RWPE2 (cell line): ENCODE measurements around the gene EXOC6.

ENCODE experiments used
- ATAC-seq: fragments of 200-7000 bp; cut with Tn5 transposase; 3 replicates; pipeline ENCODE4 v1.9.1; 2021; ENCODE audit warnings: low read depth
- DNase-seq: peaks from one replicate; pipeline ENCODE4 v3.0.0-alpha.2; 2020; ENCODE audit warnings: low spot score
- H3K27ac ChIP-seq: fragments of 450-650 bp; 2 replicates; pipeline ENCODE4 v1.5.1; 2017; ENCODE audit warnings: mild to moderate bottlenecking; ENCODE audit not compliant: poor library complexity, severe bottlenecking
- H3K27me3 ChIP-seq: fragments of 250-450 bp; sonication (Bioruptor Pico); 2 replicates; pipeline ENCODE4 v1.5.1; 2021; ENCODE audit warnings: mild to moderate bottlenecking, moderate library complexity; ENCODE audit not compliant: insufficient read depth, poor library complexity, severe bottlenecking
- H3K36me3 ChIP-seq: fragments of 250-450 bp; sonication (Bioruptor Pico); 2 replicates; pipeline ENCODE4 v1.5.1; 2020; ENCODE audit warnings: low read depth, mild to moderate bottlenecking, moderate library complexity
- H3K4me1 ChIP-seq: fragments of 250-450 bp; sonication (Bioruptor Pico); 2 replicates; pipeline ENCODE4 v1.5.1; 2021; ENCODE audit warnings: mild to moderate bottlenecking, moderate library complexity; ENCODE audit not compliant: insufficient read depth, poor library complexity, severe bottlenecking
- H3K4me3 ChIP-seq: fragments of 250-450 bp; sonication (Bioruptor Pico); 2 replicates; pipeline ENCODE4 v1.5.1; 2021; ENCODE audit warnings: mild to moderate bottlenecking, moderate library complexity; ENCODE audit not compliant: severe bottlenecking
- H3K9me3 ChIP-seq: fragments of 250-450 bp; sonication (Bioruptor Pico); 2 replicates; pipeline ENCODE4 v1.5.1; 2021; ENCODE audit warnings: mild to moderate bottlenecking, moderate library complexity; ENCODE audit not compliant: severe bottlenecking
- TF ChIP-seq, protein P1 (sequence below): fragments of 450-650 bp; IDR thresholded peaks from one replicate; pipeline ENCODE4 v1.5.1; 2017; ENCODE audit warnings: mild to moderate bottlenecking, moderate library complexity; ENCODE audit not compliant: poor library complexity, severe bottlenecking

The EXOC6 gene

DNA sequence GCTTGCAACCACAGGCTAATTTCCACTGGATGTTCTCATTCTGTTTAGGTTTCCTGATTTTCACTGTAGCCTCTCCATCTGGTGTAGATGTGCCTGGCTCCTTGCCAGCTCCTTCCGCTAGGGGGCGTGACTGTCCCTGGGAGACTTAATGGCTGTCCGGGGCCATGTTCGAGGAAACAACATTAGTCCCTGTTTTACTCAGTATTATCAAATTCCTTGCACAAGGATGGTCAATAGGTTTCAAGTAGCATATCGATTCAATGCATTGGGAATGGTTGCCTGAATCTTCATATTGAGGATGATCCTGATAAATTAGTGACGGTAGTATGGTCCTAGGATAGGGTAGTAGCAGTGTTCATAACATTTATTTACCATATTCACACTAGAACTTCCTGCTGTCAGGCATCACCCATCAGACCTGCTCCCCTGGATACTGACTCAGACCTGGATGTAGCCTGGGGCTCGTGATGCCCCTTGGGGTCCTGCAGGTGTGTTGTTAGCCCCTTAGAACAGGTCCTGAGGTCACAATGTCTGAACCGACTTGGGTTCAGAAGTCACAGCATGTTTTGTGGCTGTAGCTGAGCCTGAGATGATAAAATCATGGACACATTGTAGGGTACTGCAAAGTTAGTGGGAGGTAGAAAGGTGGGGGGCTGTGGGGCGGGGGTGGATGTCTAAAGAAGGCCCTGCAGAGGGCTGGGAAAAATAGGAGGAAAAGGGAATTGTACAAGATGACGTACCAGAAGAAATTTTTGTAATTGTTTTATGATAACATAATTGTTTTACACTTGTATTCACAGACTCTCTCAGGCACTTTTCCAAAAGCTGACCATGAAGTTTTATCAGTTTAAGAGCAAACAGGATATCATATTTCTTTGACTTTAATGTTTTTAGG is 8.9 kb upstream of the EXOC6 start:
- H3K27me3 ChIP-seq, result no peaks in the 10 kb centered on the region
- TF ChIP-seq, protein P1, sequence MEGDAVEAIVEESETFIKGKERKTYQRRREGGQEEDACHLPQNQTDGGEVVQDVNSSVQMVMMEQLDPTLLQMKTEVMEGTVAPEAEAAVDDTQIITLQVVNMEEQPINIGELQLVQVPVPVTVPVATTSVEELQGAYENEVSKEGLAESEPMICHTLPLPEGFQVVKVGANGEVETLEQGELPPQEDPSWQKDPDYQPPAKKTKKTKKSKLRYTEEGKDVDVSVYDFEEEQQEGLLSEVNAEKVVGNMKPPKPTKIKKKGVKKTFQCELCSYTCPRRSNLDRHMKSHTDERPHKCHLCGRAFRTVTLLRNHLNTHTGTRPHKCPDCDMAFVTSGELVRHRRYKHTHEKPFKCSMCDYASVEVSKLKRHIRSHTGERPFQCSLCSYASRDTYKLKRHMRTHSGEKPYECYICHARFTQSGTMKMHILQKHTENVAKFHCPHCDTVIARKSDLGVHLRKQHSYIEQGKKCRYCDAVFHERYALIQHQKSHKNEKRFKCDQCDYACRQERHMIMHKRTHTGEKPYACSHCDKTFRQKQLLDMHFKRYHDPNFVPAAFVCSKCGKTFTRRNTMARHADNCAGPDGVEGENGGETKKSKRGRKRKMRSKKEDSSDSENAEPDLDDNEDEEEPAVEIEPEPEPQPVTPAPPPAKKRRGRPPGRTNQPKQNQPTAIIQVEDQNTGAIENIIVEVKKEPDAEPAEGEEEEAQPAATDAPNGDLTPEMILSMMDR, result peak; percentile 17
- H3K4me1 ChIP-seq, result peaks cover 4% of the 10 kb centered on the region
- H3K36me3 ChIP-seq, result no peaks in the 10 kb centered on the region
- no peak overlapping the region for H3K27ac ChIP-seq
- DNase-seq (no peak), ATAC-seq (no peak)
- H3K9me3 ChIP-seq, result no peaks in the 10 kb centered on the region
- H3K4me3 ChIP-seq, result no peak overlapping the region

DNA sequence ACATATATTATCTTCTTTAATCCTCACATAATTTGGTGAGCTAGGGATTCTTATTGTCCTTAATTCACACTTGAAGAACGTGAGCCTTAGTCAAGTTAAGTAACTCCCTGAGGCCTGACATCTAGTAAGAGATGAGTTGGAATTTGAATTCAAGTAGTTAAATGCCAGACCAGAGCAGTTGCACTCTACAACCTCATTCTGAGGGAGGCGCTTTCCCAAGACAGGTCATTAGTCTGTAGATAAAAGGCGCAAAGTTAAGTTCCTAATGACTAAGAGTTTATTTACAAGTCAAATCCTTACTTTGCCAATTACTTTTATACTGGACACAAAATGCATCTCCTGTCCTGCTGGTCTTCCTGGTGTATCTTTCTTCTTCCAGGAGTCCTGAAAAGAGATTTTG is 3.6 kb upstream of the EXOC6 start:
- DNase-seq (no peak), ATAC-seq (no peak)
- Histone ChIP-seq H3K27me3 (no peaks in the 10 kb centered on the region), H3K4me1 (peaks cover 1% of the 10 kb centered on the region), H3K36me3 (no peaks in the 10 kb centered on the region), H3K9me3 (no peaks in the 10 kb centered on the region), H3K4me3 (no peak overlapping the region), H3K27ac (no peak overlapping the region)
- TF ChIP-seq, protein P1, result no peak

- no peak overlapping the region for H3K4me3 ChIP-seq
- H3K27me3 ChIP-seq, result no peaks in the 10 kb centered on the region
- H3K4me1 ChIP-seq, result peaks cover 5% of the 10 kb centered on the region
- no peaks in the 10 kb centered on the region for H3K9me3 ChIP-seq
- TF ChIP-seq, protein P1, result no peak
- ATAC-seq (no peak), DNase-seq (no peak)
- H3K27ac ChIP-seq, result no peak overlapping the region
- H3K36me3 ChIP-seq, result no peaks in the 10 kb centered on the region
Measured at GRCh38 chr10:92845921-92846320, 2.4 kb upstream of the EXOC6 start.

DNA sequence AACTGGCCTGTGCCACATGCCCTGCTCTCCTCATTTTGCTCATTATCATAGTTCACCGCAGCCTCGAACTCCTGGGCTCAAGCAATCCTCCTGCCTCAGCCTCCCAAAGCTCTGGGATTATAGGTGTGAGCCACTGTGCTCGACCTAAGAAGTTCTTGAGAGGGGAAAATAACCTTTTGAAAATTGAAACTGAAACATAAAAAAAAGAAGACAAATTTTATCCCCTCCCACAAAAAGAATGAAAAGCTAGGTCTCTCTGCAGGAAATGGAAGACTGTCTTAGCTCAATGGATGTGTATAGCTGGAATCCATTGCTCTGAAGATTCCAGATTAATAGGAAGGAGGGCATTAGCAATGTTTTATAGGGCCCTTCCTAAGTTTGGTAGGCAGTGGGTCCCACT is 2.0 kb upstream of the EXOC6 start:
- H3K36me3 ChIP-seq, result no peaks in the 10 kb centered on the region
- H3K27me3 ChIP-seq, result no peaks in the 10 kb centered on the region
- H3K9me3 ChIP-seq, result no peaks in the 10 kb centered on the region
- peaks cover 5% of the 10 kb centered on the region for H3K4me1 ChIP-seq
- no peak overlapping the region for H3K27ac ChIP-seq
- TF ChIP-seq, protein P1, result no peak
- DNase-seq (no peak), ATAC-seq (no peak)
- H3K4me3 ChIP-seq, result no peak overlapping the region

- DNase-seq (no peak), ATAC-seq (no peak)
- Histone ChIP-seq H3K36me3 (no peaks in the 10 kb centered on the region), H3K27ac (no peak overlapping the region), H3K4me3 (no peak overlapping the region), H3K27me3 (no peaks in the 10 kb centered on the region), H3K4me1 (peaks cover 5% of the 10 kb centered on the region), H3K9me3 (no peaks in the 10 kb centered on the region)
- TF ChIP-seq, protein P1, result no peak
Measured at GRCh38 chr10:92846854-92847201, 1.5 kb upstream of the EXOC6 start.
